DMS53 (cell line): Measurements from ENCODE around the gene TPSG1.
"Not testable (repeated sequence)": the region's sequence is repeated elsewhere in the genome, so short reads cannot be mapped to it uniquely, and the experiment has no call there.

Experiments used
- DNase-seq: peaks from one replicate; lab custom pipeline; 2025; lab: John Stamatoyannopoulos, UW

The TPSG1 gene

GRCh38 chr16:1225051-1225451 is at the start of gene TPSG1:
TPSG1 (minus strand) TSS chr16:1225268; CDS start chr16:1225252, 16 bp downstream.
- DNase-seq = no peak

GRCh38 chr16:1274767-1275166 is 49.7 kb upstream of the TPSG1 start:
- DNase-seq = no peak

GRCh38 chr16:1273816-1274215 is 48.7 kb upstream of the TPSG1 start:
- peak; percentile 17 for DNase-seq

- peak; percentile 57 for DNase-seq
Observed at GRCh38 chr16:1272453-1273198, 47.6 kb upstream of the TPSG1 start.

- peak; percentile 94 for DNase-seq
Observed at GRCh38 chr16:1271724-1272413, 46.8 kb upstream of the TPSG1 start.

- DNase-seq = no peak
Observed at GRCh38 chr16:1271380-1271723, 46.3 kb upstream of the TPSG1 start.

GRCh38 chr16:1269418-1269817 is 44.4 kb upstream of the TPSG1 start:
- not testable (repeated sequence) for DNase-seq

- no peak for DNase-seq
Observed at GRCh38 chr16:1265826-1266225, 40.8 kb upstream of the TPSG1 start.

- no peak for DNase-seq
Observed at GRCh38 chr16:1265090-1265630, 40.1 kb upstream of the TPSG1 start.

GRCh38 chr16:1264345-1265089 is 39.4 kb upstream of the TPSG1 start:
- no peak for DNase-seq

GRCh38 chr16:1263591-1264344 is 38.7 kb upstream of the TPSG1 start:
- no peak for DNase-seq

GRCh38 chr16:1262846-1263221 is 37.8 kb upstream of the TPSG1 start:
- DNase-seq = no peak

- DNase-seq = no peak
Observed at GRCh38 chr16:1262210-1262845, 37.3 kb upstream of the TPSG1 start.

- DNase-seq = peak; percentile 69
Observed at GRCh38 chr16:1261131-1261892, 36.2 kb upstream of the TPSG1 start.

- DNase-seq = no peak
Observed at GRCh38 chr16:1260101-1260680, 35.1 kb upstream of the TPSG1 start.

GRCh38 chr16:1259760-1260068 is 34.6 kb upstream of the TPSG1 start:
- DNase-seq = no peak

GRCh38 chr16:1258906-1259759 is 34.1 kb upstream of the TPSG1 start:
- DNase-seq = peak; percentile 64

- DNase-seq = peak; percentile 41
Observed at GRCh38 chr16:1258225-1258600, 33.1 kb upstream of the TPSG1 start.

GRCh38 chr16:1257561-1258224 is 32.6 kb upstream of the TPSG1 start:
- no peak for DNase-seq
